WTC11 (cell line): ENCODE measurements around the gene LMF1. TPM values are rescaled to one million over a fixed set of nuclear protein-coding genes. Genes with fewer than 3 reads are reported as not detected.

Source experiments
- ATAC-seq: fragments of 200-7000 bp; cut with Tn5 transposase; 2 replicates; pipeline ENCODE4 v1.10.0; 2021; ENCODE audit warnings: mild to moderate bottlenecking, moderate library complexity
- CTCF ChIA-PET: fragments of 300-600 bp; sonication (Branson Sonifier 250); formaldehyde crosslinking; loops from one replicate; lab custom pipeline; 2021; ENCODE audit warnings: antibody characterized with exemption; lab: Charles Lee
- POLR2A ChIA-PET: fragments of 350-600 bp; sonication (Branson Sonifier 250); formaldehyde crosslinking; loops from one replicate; lab custom pipeline; 2021; ENCODE audit warnings: antibody characterized with exemption; lab: Charles Lee
- DNase-seq: peaks from one replicate; pipeline ENCODE4 v3.0.0; 2021; ENCODE audit warnings: low spot score
- H3K27ac Mint-ChIP-seq: 2 replicates; pipeline ENCODE4 v1.8.0; 2021; ENCODE audit warnings: mixed read lengths
- H3K27me3 Mint-ChIP-seq: 2 replicates; pipeline ENCODE4 v1.8.0; 2021; ENCODE audit warnings: low read depth, mild to moderate bottlenecking, moderate library complexity, mixed read lengths
- H3K36me3 Mint-ChIP-seq: 2 replicates; pipeline ENCODE4 v1.8.0; 2021; ENCODE audit warnings: mixed read lengths
- H3K4me1 Mint-ChIP-seq: 2 replicates; pipeline ENCODE4 v1.8.0; 2022; ENCODE audit warnings: mixed read lengths
- H3K4me3 Mint-ChIP-seq: 2 replicates; pipeline ENCODE4 v1.8.0; 2021; ENCODE audit warnings: mild to moderate bottlenecking, moderate library complexity, mixed read lengths
- H3K9me3 Mint-ChIP-seq: 2 replicates; pipeline ENCODE4 v1.8.0; 2021; ENCODE audit warnings: mixed read lengths
- AFF4 ChIP-seq: sonication (generic); formaldehyde crosslinking; IDR thresholded peaks from 2 replicates; pipeline ENCODE4 v1.8.1; 2023; ENCODE audit warnings: mild to moderate bottlenecking, missing genetic modification reagents, borderline replicate concordance
- AR ChIP-seq: fragments of 250-450 bp; sonication (Bioruptor Pico); IDR thresholded peaks from 2 replicates; pipeline ENCODE4 v1.9.0; 2021; ENCODE audit warnings: mild to moderate bottlenecking
- ATF3 ChIP-seq: sonication (generic); formaldehyde crosslinking; conservative IDR thresholded peaks from 2 replicates; pipeline ENCODE4 v1.8.1; 2022; ENCODE audit warnings: mild to moderate bottlenecking, missing genetic modification reagents
- GRHL2 ChIP-seq: fragments of 250-450 bp; sonication (Bioruptor Pico); IDR thresholded peaks from 2 replicates; pipeline ENCODE4 v1.8.0; 2022; ENCODE audit warnings: mild to moderate bottlenecking, moderate library complexity; ENCODE audit not compliant: insufficient replicate concordance, severe bottlenecking
- HMGA2 ChIP-seq: fragments of 250-450 bp; sonication (Bioruptor Pico); IDR thresholded peaks from 2 replicates; pipeline ENCODE4 v1.4.0; 2021; ENCODE audit warnings: mild to moderate bottlenecking, moderate library complexity
- IRF1 ChIP-seq: sonication (generic); formaldehyde crosslinking; IDR thresholded peaks from 2 replicates; pipeline ENCODE4 v1.8.0; 2023; ENCODE audit warnings: missing genetic modification reagents
- NR3C1 ChIP-seq: sonication (generic); formaldehyde crosslinking; conservative IDR thresholded peaks from 2 replicates; pipeline ENCODE4 v1.8.1; 2023; ENCODE audit warnings: low read depth, mild to moderate bottlenecking, missing genetic modification reagents
- RELA ChIP-seq: sonication (generic); formaldehyde crosslinking; IDR thresholded peaks from 2 replicates; pipeline ENCODE4 v1.8.1; 2022; ENCODE audit warnings: missing genetic modification reagents, mild to moderate bottlenecking, borderline replicate concordance
- ZBTB43 ChIP-seq: sonication (generic); formaldehyde crosslinking; IDR thresholded peaks from 2 replicates; pipeline ENCODE4 v1.8.1; 2023; ENCODE audit warnings: mild to moderate bottlenecking, missing genetic modification reagents
- ZNF219 ChIP-seq: sonication (generic); formaldehyde crosslinking; IDR thresholded peaks from 2 replicates; pipeline ENCODE4 v1.8.0; 2023; ENCODE audit warnings: missing genetic modification reagents, mild to moderate bottlenecking, borderline replicate concordance
- total RNA-seq: library from RNA; stranded (reverse); gene quantifications from 3 replicates; pipeline ENCODE4 v1.2.3, GENCODE V29; 2021

LMF1 gene
- total RNA-seq, 1 experiment from 2014 or later, result 10.5 TPM

GRCh38 chr16:919658-920050 is 51.1 kb downstream of the LMF1 start (continued):
- TF ChIP-seq AR (CRISPR knock-in tag) (no peak), NR3C1 (no peak)

- H3K27me3 Mint-ChIP-seq, result no peaks in the 10 kb centered on the region
- ChIA-PET POLR2A (no interaction called here), CTCF (no interaction called here)
Measured at GRCh38 chr16:918741-919657, 51.8 kb downstream of the LMF1 start.

More at GRCh38 chr16:918741-919657, 51.8 kb downstream of the LMF1 start:
- no peak for ATAC-seq
- Mint-ChIP-seq H3K27ac (no peak overlapping the region), H3K36me3 (peaks cover 22% of the 10 kb centered on the region), H3K9me3 (peaks cover 23% of the 10 kb centered on the region), H3K4me1 (no peaks in the 10 kb centered on the region), H3K4me3 (no peak overlapping the region)
- no peak for TF ChIP-seq ATF3
- no peak for TF ChIP-seq RELA (CRISPR knock-in tag)
- TF ChIP-seq HMGA2 (CRISPR knock-in tag), result no peak
- no peak for TF ChIP-seq ZBTB43 (CRISPR knock-in tag)
- no peak for TF ChIP-seq IRF1 (CRISPR knock-in tag)
- TF ChIP-seq ZNF219, result no peak
- no peak for TF ChIP-seq GRHL2 (CRISPR knock-in tag)
- no peak for TF ChIP-seq AFF4 (CRISPR knock-in tag)
- DNase-seq, result no peak
